GM23338 (cell line): ENCODE results near the gene GPC6. TPM values are rescaled to one million over a fixed set of nuclear protein-coding genes. Genes with fewer than 3 reads are reported as not detected.
A peak's percentile ranks its signal among the peaks of the same experiment; 100 is the strongest.

Experiments used
- ATAC-seq: fragments of 200-7000 bp; cut with Tn5 transposase; 3 replicates; pipeline ENCODE4 v1.9.1; 2020
- DNase-seq: peaks from one replicate; pipeline ENCODE4 v3.0.0-alpha.2; 2015; ENCODE audit warnings: low spot score
- H2AFZ ChIP-seq: fragments of 200-600 bp; sonication (generic); 2 replicates; pipeline ENCODE4 v1.8.0; 2016; ENCODE audit warnings: antibody characterized with exemption, mild to moderate bottlenecking, moderate library complexity
- H3F3A ChIP-seq: fragments of 200-600 bp; sonication (generic); replicated peaks from 2 replicates; pipeline ENCODE4 v1.8.0; 2017; ENCODE audit warnings: antibody characterized with exemption, mixed run types, low read depth
- H3K27ac ChIP-seq: fragments of 200-600 bp; sonication (generic); 2 replicates; pipeline ENCODE4 v1.6.1; 2016; ENCODE audit warnings: low read depth
- H3K27me3 ChIP-seq: fragments of 200-600 bp; sonication (generic); 2 replicates; pipeline ENCODE4 v1.8.0; 2016; ENCODE audit warnings: mild to moderate bottlenecking, mixed run types, moderate library complexity; ENCODE audit not compliant: insufficient read depth
- H3K36me3 ChIP-seq: fragments of 200-600 bp; sonication (generic); 2 replicates; pipeline ENCODE4 v1.8.0; 2016; ENCODE audit warnings: mild to moderate bottlenecking; ENCODE audit not compliant: insufficient read depth
- H3K4me1 ChIP-seq: fragments of 200-600 bp; sonication (generic); 2 replicates; pipeline ENCODE4 v1.8.0; 2016; ENCODE audit warnings: mild to moderate bottlenecking, moderate library complexity; ENCODE audit not compliant: insufficient read depth
- H3K4me2 ChIP-seq: fragments of 200-600 bp; sonication (generic); 2 replicates; pipeline ENCODE4 v1.7.1; 2017; ENCODE audit warnings: mixed run types
- H3K4me3 ChIP-seq: fragments of 200-600 bp; sonication (generic); 2 replicates; pipeline ENCODE4 v1.6.1; 2016; ENCODE audit warnings: mixed run types
- H3K79me2 ChIP-seq: fragments of 200-600 bp; sonication (generic); replicated peaks from 2 replicates; pipeline ENCODE4 v1.8.0; 2017; ENCODE audit warnings: mild to moderate bottlenecking; ENCODE audit not compliant: insufficient read depth
- H3K9me2 ChIP-seq: fragments of 200-600 bp; sonication (generic); 2 replicates; pipeline ENCODE4 v1.8.0; 2017; ENCODE audit not compliant: insufficient read depth
- H4K20me1 ChIP-seq: fragments of 200-600 bp; sonication (generic); replicated peaks from 2 replicates; pipeline ENCODE4 v1.8.0; 2017; ENCODE audit warnings: mild to moderate bottlenecking; ENCODE audit not compliant: insufficient read depth
- H3K27ac Mint-ChIP-seq: 2 replicates; pipeline ENCODE4 v1.8.0; 2020; ENCODE audit warnings: inconsistent platforms, mild to moderate bottlenecking, moderate library complexity, mixed read lengths
- H3K27me3 Mint-ChIP-seq: 3 replicates; pipeline ENCODE4 v1.8.0; 2022; ENCODE audit warnings: low read depth, mild to moderate bottlenecking, moderate library complexity, mixed read lengths, inconsistent platforms; ENCODE audit not compliant: insufficient read depth, poor library complexity
- H3K36me3 Mint-ChIP-seq: 3 replicates; pipeline ENCODE4 v1.8.0; 2021; ENCODE audit warnings: low read depth, mild to moderate bottlenecking, inconsistent platforms, moderate library complexity, mixed read lengths
- H3K4me1 Mint-ChIP-seq: 3 replicates; pipeline ENCODE4 v1.8.0; 2020; ENCODE audit warnings: mild to moderate bottlenecking, inconsistent platforms, mixed read lengths
- H3K4me3 Mint-ChIP-seq: 3 replicates; pipeline ENCODE4 v1.8.0; 2021; ENCODE audit warnings: moderate library complexity, mild to moderate bottlenecking, inconsistent platforms, mixed read lengths
- H3K9me3 Mint-ChIP-seq: 3 replicates; pipeline ENCODE4 v1.8.0; 2020; ENCODE audit warnings: moderate library complexity, mild to moderate bottlenecking, inconsistent platforms, mixed read lengths
- JUNB ChIP-seq: IDR thresholded peaks from one replicate; pipeline ENCODE4 v1.6.1; 2016; ENCODE audit warnings: antibody characterized with exemption; ENCODE audit not compliant: unreplicated experiment
- NANOG ChIP-seq: IDR thresholded peaks from 2 replicates; pipeline ENCODE4 v1.6.1; 2016; ENCODE audit warnings: antibody characterized with exemption, borderline replicate concordance
- polyA plus RNA-seq: library from polyadenylated mRNA; unstranded; fragments of >200 nt; fragmentation: Nextera tagmentation; extraction: Ambion mirVana; gene quantifications from 2 replicates; pipeline ENCODE4 v1.2.1, GENCODE V29; 2016
- total RNA-seq: library from RNA; depleted of rRNA; stranded (reverse); fragments of >200 nt; shearing (Covaris generic); gene quantifications from 2 replicates; pipeline ENCODE4 v1.2.3, GENCODE V29; 2014
- TF ChIP-seq, protein P1 (sequence below): IDR thresholded peaks from 2 replicates; pipeline ENCODE4 v1.6.1; 2016; ENCODE audit warnings: antibody characterized with exemption
- TF ChIP-seq, protein P2 (sequence below), 2 experiments: fragments of 200-600 bp in 1 of 2; sonication (generic) in 1 of 2; conservative IDR thresholded peaks; 2 replicates each; pipeline versions ENCODE4 v1.5.1 to v1.6.1; 2016 to 2017; ENCODE audit warnings: antibody characterized with exemption in 2 of 2, low read depth in 2 of 2, mild to moderate bottlenecking in 2 of 2, moderate library complexity in 1 of 2
- TF ChIP-seq, protein P3 (sequence below): fragments of 250-450 bp; sonication (Bioruptor Pico); IDR thresholded peaks from 2 replicates; pipeline ENCODE4 v1.5.0; 2020; ENCODE audit warnings: mild to moderate bottlenecking, moderate library complexity
- TF ChIP-seq, protein P4 (sequence below): IDR thresholded peaks from one replicate; pipeline ENCODE4 v1.6.1; 2018; ENCODE audit warnings: antibody characterized with exemption; ENCODE audit not compliant: unreplicated experiment

The GPC6 gene
- total and polyA plus RNA-seq, 2 experiments from 2014 or later = 6.4 to 28.6 TPM

DNA sequence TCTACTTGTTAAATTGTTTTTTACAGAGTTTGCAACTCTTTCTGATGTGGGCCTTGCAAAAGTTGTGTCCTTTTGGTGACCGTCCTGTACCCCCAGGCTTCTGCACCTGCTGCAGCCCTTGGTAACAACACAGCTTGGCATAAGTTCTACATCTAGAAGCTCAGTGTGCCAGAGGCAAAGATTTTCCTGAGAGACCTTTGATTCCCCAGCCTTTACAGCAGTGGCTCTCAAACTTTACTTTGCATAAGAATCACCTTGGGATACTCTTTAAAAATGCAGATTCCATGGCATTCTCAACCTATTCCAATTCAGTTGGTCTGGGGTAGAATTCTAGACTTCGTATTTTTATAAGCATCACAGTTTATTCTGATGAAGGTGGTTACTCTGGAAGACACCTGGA is 991.9 kb downstream of the GPC6 start:
- no peak overlapping the region for H3K27ac Mint-ChIP-seq
- TF ChIP-seq JUNB (no peak), NANOG (peak; percentile 61; the same call in 1 of the 2 replicates)
- TF ChIP-seq, protein P1, sequence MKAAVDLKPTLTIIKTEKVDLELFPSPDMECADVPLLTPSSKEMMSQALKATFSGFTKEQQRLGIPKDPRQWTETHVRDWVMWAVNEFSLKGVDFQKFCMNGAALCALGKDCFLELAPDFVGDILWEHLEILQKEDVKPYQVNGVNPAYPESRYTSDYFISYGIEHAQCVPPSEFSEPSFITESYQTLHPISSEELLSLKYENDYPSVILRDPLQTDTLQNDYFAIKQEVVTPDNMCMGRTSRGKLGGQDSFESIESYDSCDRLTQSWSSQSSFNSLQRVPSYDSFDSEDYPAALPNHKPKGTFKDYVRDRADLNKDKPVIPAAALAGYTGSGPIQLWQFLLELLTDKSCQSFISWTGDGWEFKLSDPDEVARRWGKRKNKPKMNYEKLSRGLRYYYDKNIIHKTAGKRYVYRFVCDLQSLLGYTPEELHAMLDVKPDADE = no peak
- TF ChIP-seq, protein P2, sequence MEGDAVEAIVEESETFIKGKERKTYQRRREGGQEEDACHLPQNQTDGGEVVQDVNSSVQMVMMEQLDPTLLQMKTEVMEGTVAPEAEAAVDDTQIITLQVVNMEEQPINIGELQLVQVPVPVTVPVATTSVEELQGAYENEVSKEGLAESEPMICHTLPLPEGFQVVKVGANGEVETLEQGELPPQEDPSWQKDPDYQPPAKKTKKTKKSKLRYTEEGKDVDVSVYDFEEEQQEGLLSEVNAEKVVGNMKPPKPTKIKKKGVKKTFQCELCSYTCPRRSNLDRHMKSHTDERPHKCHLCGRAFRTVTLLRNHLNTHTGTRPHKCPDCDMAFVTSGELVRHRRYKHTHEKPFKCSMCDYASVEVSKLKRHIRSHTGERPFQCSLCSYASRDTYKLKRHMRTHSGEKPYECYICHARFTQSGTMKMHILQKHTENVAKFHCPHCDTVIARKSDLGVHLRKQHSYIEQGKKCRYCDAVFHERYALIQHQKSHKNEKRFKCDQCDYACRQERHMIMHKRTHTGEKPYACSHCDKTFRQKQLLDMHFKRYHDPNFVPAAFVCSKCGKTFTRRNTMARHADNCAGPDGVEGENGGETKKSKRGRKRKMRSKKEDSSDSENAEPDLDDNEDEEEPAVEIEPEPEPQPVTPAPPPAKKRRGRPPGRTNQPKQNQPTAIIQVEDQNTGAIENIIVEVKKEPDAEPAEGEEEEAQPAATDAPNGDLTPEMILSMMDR (conservative IDR thresholded peaks at IDR 0.05; ENCODE audit: low read depth in 2 of 2) = no peak
- TF ChIP-seq, protein P3, sequence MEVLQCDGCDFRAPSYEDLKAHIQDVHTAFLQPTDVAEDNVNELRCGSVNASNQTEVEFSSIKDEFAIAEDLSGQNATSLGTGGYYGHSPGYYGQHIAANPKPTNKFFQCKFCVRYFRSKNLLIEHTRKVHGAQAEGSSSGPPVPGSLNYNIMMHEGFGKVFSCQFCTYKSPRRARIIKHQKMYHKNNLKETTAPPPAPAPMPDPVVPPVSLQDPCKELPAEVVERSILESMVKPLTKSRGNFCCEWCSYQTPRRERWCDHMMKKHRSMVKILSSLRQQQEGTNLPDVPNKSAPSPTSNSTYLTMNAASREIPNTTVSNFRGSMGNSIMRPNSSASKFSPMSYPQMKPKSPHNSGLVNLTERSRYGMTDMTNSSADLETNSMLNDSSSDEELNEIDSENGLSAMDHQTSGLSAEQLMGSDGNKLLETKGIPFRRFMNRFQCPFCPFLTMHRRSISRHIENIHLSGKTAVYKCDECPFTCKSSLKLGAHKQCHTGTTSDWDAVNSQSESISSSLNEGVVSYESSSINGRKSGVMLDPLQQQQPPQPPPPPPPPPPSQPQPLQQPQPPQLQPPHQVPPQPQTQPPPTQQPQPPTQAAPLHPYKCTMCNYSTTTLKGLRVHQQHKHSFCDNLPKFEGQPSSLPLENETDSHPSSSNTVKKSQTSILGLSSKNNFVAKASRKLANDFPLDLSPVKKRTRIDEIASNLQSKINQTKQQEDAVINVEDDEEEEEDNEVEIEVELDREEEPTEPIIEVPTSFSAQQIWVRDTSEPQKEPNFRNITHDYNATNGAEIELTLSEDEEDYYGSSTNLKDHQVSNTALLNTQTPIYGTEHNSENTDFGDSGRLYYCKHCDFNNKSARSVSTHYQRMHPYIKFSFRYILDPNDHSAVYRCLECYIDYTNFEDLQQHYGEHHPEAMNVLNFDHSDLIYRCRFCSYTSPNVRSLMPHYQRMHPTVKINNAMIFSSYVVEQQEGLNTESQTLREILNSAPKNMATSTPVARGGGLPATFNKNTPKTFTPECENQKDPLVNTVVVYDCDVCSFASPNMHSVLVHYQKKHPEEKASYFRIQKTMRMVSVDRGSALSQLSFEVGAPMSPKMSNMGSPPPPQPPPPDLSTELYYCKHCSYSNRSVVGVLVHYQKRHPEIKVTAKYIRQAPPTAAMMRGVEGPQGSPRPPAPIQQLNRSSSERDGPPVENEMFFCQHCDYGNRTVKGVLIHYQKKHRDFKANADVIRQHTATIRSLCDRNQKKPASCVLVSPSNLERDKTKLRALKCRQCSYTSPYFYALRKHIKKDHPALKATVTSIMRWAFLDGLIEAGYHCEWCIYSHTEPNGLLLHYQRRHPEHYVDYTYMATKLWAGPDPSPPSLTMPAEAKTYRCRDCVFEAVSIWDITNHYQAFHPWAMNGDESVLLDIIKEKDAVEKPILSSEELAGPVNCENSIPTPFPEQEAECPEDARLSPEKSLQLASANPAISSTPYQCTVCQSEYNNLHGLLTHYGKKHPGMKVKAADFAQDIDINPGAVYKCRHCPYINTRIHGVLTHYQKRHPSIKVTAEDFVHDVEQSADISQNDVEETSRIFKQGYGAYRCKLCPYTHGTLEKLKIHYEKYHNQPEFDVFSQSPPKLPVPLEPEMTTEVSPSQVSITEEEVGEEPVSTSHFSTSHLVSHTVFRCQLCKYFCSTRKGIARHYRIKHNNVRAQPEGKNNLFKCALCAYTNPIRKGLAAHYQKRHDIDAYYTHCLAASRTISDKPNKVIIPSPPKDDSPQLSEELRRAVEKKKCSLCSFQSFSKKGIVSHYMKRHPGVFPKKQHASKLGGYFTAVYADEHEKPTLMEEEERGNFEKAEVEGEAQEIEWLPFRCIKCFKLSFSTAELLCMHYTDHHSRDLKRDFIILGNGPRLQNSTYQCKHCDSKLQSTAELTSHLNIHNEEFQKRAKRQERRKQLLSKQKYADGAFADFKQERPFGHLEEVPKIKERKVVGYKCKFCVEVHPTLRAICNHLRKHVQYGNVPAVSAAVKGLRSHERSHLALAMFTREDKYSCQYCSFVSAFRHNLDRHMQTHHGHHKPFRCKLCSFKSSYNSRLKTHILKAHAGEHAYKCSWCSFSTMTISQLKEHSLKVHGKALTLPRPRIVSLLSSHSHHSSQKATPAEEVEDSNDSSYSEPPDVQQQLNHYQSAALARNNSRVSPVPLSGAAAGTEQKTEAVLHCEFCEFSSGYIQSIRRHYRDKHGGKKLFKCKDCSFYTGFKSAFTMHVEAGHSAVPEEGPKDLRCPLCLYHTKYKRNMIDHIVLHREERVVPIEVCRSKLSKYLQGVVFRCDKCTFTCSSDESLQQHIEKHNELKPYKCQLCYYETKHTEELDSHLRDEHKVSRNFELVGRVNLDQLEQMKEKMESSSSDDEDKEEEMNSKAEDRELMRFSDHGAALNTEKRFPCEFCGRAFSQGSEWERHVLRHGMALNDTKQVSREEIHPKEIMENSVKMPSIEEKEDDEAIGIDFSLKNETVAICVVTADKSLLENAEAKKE = peak; percentile 94
- TF ChIP-seq, protein P4, sequence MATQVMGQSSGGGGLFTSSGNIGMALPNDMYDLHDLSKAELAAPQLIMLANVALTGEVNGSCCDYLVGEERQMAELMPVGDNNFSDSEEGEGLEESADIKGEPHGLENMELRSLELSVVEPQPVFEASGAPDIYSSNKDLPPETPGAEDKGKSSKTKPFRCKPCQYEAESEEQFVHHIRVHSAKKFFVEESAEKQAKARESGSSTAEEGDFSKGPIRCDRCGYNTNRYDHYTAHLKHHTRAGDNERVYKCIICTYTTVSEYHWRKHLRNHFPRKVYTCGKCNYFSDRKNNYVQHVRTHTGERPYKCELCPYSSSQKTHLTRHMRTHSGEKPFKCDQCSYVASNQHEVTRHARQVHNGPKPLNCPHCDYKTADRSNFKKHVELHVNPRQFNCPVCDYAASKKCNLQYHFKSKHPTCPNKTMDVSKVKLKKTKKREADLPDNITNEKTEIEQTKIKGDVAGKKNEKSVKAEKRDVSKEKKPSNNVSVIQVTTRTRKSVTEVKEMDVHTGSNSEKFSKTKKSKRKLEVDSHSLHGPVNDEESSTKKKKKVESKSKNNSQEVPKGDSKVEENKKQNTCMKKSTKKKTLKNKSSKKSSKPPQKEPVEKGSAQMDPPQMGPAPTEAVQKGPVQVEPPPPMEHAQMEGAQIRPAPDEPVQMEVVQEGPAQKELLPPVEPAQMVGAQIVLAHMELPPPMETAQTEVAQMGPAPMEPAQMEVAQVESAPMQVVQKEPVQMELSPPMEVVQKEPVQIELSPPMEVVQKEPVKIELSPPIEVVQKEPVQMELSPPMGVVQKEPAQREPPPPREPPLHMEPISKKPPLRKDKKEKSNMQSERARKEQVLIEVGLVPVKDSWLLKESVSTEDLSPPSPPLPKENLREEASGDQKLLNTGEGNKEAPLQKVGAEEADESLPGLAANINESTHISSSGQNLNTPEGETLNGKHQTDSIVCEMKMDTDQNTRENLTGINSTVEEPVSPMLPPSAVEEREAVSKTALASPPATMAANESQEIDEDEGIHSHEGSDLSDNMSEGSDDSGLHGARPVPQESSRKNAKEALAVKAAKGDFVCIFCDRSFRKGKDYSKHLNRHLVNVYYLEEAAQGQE = no peak
- Histone ChIP-seq H3K4me2 (peak overlapping the region; percentile 58), H3K4me3 (peak overlapping the region; percentile 3; the same call in 1 of the 2 replicates), H3K36me3 (no peaks in the 10 kb centered on the region), H3K27me3 (no peaks in the 10 kb centered on the region), H4K20me1 (no peaks in the 10 kb centered on the region), H3K4me1 (peaks cover 23% of the 10 kb centered on the region), H3K9me2 (no peaks in the 10 kb centered on the region; the same call in 1 of the 2 replicates), H3K79me2 (no peaks in the 10 kb centered on the region), H3K27ac (peak overlapping the region; percentile 34; the same call in 1 of the 2 replicates), H2AFZ (no peak overlapping the region), H3F3A (no peaks in the 10 kb centered on the region)
- H3K4me1 Mint-ChIP-seq = peaks cover 45% of the 10 kb centered on the region
- ATAC-seq (peak; percentile 96), DNase-seq (peak; percentile 80)
- peak overlapping the region; percentile 56 for H3K4me3 Mint-ChIP-seq
- H3K27me3 Mint-ChIP-seq = peaks cover 2% of the 10 kb centered on the region
- no peaks in the 10 kb centered on the region for H3K9me3 Mint-ChIP-seq
- no peaks in the 10 kb centered on the region for H3K36me3 Mint-ChIP-seq
